Vagina (tissue), 2 donors: ENCODE data around the gene PDE4D.

Source experiments
- POLR2A ChIP-seq, 2 donors: fragments of 450-650 bp; IDR thresholded peaks; one replicate each; pipeline ENCODE4 v1.6.1; 2017; ENCODE audit warnings: antibody characterized with exemption in 2 of 2, mild to moderate bottlenecking in 2 of 2, moderate library complexity in 2 of 2
- TF ChIP-seq, protein P1 (sequence below), 3 experiments: fragments of 450-650 bp in 2 of 3; fragments of 200-600 bp in 1 of 3; sonication (generic) in 1 of 3; IDR thresholded peaks; one replicate each; pipeline ENCODE4 v1.5.1; 2017 to 2019; ENCODE audit warnings: antibody characterized with exemption in 3 of 3, mild to moderate bottlenecking in 2 of 3, moderate library complexity in 2 of 3

DNA sequence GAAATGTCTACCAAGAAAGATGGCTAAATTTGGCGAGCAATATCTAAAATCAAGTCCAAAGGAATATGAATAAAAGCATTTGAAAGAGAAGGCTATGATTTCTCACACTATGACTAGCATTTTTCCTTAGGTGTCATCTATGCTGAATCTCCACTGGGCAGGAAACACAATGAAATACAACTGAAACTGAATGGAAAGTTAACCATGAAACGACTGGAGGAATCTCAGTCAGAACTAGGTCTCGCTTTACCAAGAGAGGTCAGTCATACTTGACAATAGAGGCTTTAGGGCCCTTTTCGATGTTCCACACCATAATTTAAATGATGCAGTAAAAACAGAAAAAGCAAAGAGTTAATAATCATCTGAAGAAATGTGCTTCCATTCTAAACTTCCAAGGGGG, 339.0 kb downstream of the PDE4D start:
- TF ChIP-seq, protein P1, sequence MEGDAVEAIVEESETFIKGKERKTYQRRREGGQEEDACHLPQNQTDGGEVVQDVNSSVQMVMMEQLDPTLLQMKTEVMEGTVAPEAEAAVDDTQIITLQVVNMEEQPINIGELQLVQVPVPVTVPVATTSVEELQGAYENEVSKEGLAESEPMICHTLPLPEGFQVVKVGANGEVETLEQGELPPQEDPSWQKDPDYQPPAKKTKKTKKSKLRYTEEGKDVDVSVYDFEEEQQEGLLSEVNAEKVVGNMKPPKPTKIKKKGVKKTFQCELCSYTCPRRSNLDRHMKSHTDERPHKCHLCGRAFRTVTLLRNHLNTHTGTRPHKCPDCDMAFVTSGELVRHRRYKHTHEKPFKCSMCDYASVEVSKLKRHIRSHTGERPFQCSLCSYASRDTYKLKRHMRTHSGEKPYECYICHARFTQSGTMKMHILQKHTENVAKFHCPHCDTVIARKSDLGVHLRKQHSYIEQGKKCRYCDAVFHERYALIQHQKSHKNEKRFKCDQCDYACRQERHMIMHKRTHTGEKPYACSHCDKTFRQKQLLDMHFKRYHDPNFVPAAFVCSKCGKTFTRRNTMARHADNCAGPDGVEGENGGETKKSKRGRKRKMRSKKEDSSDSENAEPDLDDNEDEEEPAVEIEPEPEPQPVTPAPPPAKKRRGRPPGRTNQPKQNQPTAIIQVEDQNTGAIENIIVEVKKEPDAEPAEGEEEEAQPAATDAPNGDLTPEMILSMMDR (IDR thresholded peaks at IDR 0.05): no peak
- no peak for TF ChIP-seq POLR2A (IDR thresholded peaks at IDR 0.05)
